ENCODE measurements around the gene RPTOR.

Gene RPTOR

DNA sequence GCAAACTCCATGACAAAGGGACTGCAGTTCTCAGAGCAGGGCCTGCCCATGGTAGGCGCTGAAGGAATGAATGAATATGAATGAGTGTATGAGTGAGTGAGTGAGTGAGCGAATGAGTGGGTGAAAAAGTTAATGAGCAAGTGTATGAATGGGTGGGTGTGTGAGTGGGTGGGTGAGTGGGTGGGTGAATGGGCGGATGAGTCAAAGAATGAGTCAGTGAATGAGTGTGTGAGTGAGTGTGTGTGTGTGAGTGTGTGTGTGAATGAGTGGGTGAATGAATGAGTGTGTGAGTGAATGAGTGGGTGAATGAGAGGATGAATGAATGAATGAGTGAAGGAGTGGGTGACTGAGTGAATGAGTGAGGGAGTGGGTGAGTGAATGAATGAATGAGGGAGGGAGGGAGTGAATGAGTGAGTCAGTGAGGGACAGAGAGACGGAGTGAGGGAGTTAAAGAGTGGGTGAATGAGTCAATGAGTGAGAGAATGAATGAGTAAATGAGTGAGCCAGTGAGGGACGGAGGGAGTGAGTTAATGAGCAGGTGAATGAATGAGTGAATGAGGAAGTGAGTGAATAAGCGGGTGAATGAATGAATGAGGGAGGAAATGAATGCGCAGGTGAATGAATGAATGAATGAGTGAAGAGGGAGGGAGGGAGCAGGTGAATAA lies 435.9 kb downstream of the RPTOR start:
- DNase-seq (ENCODE audit: low spot score): no peak

DNA sequence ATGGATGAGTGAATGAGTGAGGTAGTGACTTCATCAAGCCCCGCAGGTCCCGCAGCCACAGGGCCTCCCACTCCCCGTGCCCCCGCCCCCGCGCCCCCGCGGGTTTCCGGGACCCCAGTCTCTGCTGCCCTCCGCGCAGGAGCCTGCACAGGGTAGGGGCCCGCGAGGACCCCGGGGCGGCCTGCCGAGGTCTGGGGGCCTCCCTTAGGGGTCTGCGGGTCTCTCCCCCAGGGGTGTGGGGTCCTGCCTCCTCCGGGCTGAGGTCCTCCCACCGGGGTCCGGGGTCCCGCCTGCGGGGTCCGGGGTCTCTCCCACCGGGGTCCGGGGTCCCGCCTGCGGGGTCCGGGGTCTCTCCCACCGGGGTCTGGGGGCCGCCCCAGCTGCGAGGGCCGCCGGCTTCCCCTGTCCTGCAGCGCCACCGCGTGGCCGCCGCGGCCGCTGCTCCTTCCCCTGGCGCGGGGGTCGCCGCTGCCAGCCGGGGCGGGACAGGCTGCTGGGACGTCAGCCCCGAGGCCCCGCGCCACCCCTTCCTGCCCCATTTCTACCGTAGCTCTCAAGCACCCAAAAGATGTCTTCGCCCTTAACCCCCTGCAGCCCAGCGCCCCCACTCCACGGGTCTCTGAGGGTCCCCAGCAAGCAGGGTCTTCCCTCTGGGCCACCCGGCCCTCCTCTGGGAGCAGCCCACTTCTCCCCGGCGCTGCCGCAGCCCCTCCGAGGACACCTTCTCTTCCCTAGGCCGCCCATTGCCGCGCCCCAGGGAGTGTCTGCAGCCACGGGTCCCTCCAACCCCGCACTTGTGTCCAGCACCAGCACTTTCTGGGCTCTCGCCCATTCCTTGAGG lies 436.6 kb downstream of the RPTOR start:
- DNase-seq (ENCODE audit: low spot score): no peak

DNA sequence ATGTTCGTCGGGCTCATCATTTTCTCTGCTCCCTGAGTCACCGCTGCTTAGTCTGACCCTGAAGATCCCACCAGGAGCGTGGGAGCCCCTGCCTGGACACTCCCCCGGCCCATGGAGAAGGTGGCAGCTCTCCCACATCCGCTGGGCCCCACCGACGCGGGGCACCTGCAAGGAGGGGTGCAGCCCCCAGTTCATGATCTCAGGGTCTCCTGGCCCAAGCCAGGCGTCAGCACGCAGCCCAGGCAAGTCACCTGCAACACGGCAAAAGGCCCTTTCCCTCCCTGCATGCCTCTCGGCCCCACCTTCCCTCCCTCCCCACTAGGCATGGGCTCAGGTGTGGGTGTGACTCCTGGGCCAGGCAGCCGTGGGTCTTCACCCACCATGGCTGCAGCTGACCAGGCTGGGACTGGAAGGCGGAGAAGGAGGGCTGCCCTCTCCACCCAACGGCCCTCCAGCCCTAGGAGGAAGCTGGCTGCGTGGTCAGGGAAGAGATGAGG lies 437.3 kb downstream of the RPTOR start:
- DNase-seq (ENCODE audit: low spot score): no peak

DNA sequence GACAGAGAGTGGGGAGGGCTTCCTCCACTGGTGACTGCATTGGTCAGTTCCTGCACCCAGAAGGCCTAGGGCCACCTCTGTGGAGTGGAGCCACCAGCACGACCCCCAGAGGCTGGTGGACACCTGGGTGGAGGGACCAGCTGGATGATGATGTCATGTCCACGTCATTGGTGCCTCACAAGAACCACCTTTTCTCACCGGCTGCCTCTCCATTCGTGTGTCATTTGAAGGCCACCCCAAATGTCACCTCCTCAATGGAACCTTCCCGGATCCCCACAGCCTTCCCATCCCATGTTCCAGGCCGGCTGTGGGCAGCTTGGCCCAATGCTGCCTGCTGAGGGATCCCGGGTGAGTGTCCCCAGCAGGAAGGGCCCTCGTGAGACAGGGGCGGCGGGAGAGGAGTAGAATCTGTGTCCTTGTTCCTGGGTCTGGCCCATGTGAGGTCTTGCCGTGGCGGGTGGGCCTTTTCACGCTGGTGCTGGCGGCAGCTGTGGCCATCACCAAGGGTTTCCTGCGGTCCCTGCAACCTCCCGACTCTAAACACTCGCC lies 437.9 kb downstream of the RPTOR start:
- no peak for DNase-seq (ENCODE audit: low spot score)

DNA sequence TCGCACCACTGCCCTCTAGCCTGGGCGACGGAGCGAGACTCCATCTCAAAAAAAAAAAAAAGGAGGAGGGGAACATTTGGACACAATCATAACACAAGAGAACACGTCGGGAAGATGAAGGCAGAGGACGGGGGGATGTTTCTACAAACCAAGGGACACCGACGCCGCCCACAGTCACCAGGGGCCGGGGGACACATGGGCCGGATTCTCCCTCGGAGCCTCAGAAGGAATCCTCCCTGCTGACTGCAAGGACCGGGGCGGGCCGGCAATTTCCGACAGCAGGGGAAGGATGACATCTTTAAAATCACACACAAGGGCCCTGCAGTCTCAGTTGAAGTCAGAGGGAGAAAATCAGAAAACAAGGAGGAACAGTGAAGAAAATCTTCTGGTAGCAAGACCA lies 438.9 kb downstream of the RPTOR start:
- DNase-seq (ENCODE audit: low spot score): no peak

DNA sequence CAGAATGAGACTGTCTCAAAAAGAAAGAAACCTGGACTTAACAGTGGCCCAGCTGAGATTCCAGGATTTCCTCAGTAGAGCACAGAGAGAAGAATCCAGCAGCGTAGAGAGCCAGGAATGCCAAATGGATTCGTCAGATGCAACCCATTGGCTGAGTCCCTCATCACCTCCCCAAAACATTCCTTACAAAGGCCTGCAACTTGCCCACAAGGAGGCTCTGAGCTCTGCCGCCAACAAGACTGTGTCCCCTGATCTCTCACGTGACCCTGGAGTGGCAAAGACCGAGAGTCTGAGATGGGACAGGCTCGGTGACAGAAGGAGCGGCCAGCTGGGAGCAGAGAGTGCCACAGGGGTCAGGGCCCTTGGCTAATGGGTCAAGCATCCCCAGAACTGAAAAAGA lies 440.1 kb downstream of the RPTOR start:
- no peak for DNase-seq (ENCODE audit: low spot score)

DNA sequence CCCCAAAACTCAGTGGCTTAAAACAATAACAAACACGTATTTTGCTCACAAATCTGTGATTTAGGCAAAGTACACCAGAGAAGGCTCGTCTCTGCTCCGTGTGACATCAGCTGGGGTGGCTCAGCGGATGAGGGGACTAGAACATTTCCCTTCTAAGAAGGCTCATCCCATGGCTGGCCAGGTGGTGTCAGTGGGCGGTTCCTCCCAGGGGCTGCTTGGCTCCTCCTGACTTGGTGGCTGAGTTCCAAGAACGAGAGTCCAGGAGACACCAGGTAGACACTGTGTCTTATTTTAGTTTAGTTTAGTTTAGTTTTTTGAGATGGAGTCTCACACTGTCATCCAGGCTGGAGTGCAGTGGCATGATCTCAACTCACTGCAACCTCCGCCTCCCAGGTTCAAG lies 441.4 kb downstream of the RPTOR start:
- DNase-seq (ENCODE audit: low spot score): no peak

DNA sequence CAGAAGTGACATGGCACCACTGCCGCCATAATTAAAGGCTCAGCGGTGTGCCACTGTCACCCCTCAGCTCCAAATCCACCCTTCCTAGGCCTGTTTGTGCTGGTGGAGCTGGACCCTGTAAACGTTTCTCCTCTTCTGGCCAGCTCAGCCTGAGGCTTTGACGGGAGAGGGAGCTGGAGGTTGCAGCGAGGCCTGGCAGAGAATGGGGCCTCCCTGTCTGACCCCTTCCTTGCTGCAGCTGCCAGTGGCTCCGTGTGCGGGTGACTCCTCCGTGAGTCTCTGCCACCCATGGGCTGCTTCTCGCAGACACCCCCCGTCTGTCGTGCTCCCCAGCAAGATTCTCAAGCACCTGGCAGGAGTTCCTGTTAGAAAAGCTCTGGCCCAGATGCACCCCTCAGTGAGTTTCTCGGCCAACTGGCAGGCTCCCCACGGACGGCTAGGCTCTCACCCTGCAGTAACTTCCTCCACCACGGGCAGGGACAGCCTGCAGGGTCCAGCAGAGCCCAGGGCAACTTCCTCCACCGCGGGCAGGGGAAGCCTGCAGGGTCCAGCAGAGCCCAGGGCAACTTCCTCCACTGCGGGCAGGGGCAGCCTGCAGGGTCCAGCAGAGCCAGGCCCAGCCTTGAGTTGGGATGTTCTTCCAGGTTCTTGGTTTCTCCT lies 442.3 kb downstream of the RPTOR start:
- no peak for DNase-seq (ENCODE audit: low spot score)

DNA sequence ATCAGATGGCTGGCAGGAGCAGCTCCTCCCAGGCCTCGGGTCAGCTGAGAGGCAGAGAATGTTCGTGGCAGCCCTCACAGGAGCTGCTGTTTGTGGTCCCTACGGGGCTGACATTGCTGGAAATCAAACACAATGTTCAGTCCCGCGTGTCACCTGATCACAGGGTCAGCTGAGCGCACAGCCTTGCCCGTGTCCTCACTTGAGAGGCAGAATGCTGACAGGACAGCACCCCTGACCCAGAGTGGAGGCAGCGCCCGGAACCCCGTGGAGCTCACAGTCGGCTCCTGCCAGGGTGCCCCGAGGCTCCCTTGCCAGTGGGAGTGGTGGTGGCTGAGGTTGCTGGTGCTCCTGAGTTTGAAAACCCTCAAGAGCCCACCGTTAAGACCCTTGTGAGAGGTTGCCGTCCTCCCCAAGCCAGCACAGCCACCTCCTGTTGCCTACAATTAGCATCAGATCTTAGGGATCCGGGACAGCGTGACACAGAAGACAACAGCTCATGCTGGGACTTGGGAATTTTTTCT lies 443.4 kb downstream of the RPTOR start:
- DNase-seq (ENCODE audit: low spot score): no peak

DNA sequence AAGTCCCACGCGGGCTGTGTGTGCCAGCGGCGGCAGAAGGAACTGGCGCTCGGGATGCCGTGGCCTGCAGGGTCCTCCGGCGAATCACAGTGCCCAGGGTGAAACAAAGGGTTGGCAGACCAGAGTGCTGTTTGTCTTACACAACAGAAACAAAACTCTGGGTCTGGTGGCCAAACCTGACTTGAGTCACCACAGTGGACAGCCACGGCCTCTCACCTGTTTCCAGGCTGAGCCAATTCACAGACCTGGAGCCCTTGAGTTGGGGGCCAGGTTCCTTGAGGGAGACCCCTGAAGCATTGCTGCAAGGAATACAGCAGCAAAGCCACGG lies 444.9 kb downstream of the RPTOR start:
- no peak for DNase-seq (ENCODE audit: low spot score)

DNA sequence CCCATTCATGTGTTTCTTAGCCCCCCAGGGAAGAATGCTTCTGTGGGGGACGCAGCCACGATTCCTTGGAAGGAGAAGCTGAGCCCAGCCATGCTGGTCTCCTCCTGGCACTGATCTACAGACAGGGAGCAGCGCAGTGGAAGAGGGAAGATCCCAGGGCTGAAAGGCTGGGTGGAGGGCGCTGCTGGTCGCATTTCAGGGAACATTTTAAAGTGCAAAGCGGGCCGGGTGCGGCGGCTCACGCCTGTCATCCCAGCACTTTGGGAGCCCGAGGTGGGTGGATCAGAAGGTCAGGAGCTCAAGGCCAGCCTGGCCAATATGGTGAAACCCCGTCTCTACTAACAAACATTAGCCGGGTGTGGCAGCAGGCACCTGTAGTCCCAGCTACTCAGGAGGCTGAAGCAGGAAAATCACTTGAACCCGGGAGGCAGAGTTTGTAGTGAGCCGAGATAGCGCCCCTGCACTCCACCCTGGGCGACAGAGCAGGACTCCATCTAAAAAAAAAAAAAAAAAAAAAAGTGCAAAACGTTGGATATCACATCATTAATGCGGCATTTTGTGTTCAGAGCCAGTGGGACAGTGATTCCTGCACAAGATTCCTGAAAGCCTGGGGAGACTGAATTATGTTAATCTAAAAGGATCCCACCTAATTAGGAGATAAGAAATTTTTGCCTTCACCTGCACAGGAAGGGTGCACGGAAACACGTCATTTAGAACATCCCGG lies 446.4 kb downstream of the RPTOR start:
- DNase-seq (ENCODE audit: low spot score): peak; percentile 15

DNA sequence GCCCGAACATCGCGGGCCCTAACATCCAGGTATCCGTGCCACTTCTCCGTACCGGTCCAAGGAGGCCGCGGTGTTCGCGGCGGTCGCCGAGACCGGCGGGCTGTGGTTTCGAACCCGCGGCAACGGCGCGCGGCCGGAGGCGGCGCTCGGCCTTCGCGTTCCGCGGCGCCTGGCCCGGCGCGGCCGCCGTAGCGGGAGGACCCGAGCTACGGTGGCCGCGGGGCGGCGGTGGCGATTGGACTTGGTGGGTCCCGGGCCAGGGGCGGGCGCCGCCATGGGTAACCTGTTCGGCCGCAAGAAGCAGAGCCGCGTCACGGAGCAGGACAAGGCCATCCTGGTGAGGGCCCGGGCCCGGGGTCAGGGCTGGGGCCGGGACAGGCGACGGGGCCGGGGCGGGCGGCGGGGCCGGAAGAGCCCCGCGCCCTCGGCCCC lies 447.0 kb downstream of the RPTOR start, which contains the start of gene CHMP6:
Gene CHMP6, plus strand, starts transcription at position 197 of the 432 bp plus-strand sequence. Its CDS starts 78 bp downstream, at position 275.
- DNase-seq (ENCODE audit: low spot score): peak; percentile 76

DNA sequence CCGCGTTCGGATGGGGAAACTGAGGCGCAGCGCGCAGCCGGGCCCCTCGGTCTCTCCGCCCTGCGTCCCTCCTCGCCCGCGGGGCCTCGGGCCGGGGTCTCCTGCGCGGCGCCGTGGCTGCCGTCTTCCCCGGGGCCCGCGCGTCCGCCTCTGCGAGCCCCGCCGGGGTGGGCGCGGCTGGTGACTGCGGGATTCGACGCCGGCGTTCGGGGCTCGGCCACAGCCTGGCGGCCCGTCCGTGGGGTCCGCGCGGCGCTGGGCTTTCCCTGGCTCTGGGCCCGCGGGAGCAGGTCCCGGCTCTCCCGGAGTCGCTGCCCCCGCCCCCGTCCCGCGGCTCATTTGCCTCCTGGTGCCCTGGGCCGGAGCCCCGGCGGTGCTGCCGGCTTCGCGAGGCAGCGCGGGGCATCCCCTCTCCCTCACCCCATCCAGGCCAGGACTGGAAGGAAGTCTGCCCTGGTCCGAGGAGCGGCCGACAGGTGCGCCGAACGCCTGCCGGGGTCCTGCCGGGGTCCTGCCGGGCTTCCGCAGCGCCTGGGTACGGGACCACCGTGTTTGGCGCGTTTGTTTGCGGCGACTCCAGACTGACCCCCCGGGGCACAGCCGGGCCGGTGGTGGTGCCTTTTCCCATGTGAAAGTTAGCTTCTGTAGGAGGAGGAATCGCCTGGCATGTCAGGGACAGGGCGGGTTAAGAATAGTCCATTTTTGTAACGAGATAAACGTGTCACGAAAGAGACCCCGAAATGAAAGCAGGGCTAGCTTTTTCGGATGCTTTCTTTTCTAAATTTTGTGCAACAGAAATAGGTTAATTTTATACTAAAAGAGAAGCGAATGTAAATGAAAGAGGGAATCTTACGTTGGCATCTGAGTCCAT lies 447.7 kb downstream of the RPTOR start:
- DNase-seq (ENCODE audit: low spot score): no peak

DNA sequence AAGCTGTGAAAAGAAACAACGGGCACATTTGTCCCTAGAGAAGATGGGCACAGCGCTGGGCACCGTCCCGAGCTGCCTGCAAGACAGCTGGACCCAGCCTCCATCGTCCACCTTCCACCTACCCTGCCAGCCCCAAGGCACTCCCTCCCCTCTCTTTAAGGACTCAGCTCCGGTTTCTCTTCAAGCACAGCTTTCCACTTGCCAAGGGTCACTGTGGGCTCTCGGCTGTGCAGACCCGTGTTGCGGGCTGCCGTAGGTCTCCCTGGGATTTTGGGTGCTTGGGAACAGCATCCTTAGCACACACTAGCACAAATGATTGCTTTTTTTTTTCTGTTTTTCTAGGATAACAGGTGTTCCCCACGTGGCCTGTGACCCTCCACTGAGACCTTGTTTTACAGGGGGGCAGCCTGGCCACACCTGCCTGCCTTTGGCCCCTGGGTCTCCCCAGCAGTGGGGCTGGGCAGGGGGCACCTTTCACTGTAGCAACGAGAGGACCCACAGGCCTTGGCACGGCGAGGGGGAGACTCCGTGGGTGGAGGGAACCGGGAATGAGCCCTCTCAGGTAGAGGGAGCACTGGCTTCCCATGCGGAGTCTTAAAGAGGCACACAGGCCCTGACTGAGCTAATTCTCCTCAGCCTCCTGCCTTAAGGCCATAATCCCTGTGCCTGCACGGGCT lies 448.4 kb downstream of the RPTOR start:
- DNase-seq (ENCODE audit: low spot score): no peak

DNA sequence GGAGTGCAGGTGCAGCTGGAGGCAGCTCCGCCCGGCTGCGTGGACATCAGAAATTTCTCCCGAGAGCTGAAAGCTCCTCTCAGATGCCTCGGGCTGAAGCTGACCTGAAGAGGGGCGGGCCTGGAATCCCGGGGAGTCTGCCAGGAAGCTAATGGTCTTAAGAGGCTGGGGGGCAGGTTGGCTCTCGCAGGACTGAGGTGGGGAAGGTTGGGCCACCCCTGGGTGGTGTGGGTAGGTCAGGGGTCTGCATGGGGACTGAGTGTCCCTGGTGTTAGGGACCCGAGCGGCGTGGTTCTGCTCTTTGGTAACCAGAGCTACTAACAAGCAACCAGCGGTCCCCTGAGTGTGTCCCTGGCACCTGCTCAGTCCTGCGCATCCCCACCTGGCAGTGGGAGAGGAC lies 450.5 kb downstream of the RPTOR start:
- DNase-seq (ENCODE audit: low spot score): no peak

DNA sequence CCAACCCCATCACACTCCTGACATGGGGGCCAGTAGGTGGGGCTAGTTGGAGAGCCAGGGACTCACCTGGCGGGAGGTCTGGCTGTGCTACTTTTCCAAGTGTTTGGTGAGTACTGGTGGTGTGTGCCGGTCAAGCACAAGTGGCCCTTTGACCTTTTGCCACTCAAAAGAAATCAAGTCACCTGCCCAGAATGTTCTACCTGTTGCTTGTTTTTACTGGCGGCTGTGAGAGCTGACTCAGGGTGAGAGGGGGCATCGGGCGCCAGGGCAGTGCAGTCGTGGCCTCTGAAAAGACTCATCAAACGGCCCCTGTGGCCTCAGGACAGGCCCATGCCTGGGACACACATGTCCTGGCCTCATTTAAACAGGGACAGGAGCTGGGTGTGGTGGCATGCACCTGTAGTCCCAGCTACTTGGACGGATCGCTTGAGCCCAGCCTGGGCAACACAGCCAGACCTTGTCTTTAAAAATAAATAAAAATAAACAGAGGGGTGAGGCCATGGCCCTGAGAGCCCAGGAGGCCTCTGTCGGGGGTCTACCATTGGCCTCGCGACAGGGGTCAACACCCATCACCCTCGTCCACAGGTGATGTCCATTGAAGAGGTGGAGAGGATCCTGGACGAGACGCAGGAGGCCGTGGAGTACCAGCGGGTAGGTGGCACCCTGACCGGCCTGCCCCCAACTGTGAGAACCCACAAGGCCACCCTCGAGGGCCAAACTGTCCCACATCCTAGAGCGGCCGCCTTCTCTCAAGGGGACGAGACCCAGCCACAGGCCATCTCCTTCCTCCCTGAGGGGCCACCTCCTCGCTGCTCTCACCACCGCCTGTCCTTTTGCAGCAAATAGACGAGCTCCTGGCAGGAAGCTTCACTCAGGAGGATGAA lies 452.0 kb downstream of the RPTOR start:
- DNase-seq (ENCODE audit: low spot score): no peak

DNA sequence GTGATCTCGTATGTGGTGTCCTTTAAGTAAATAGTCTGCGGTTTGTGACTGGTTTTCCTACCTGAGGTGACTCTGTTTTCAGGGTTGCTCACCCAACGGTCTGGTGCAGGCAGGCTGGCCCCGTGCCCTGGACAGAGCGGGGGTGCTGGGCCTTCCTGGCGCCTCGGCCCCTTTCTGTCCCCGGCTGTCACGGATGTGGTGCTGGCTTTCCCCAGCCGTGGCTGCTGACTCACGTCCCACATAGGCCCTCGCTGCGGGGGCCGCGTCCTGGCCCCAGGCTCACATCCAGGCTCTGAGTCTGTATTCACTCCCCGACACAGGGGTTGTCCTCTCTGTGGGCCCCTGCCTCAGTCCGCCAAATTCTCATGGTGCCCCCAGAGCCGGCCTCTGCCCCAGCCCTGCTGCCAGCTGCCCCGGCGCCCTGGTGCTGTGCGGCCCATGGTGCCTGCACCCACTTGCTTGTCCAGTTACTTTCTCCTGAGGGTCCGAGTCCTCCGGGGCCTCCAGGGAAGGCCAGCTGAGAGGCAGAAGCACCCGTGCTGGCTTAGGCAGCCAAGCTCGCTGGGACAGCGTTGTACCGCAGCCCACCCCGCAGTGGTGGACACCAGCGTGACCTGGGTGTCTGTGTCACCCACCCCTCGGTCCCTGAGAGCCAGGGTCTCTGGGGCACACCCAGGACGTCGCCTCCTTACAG lies 452.9 kb downstream of the RPTOR start:
- DNase-seq (ENCODE audit: low spot score): no peak

DNA sequence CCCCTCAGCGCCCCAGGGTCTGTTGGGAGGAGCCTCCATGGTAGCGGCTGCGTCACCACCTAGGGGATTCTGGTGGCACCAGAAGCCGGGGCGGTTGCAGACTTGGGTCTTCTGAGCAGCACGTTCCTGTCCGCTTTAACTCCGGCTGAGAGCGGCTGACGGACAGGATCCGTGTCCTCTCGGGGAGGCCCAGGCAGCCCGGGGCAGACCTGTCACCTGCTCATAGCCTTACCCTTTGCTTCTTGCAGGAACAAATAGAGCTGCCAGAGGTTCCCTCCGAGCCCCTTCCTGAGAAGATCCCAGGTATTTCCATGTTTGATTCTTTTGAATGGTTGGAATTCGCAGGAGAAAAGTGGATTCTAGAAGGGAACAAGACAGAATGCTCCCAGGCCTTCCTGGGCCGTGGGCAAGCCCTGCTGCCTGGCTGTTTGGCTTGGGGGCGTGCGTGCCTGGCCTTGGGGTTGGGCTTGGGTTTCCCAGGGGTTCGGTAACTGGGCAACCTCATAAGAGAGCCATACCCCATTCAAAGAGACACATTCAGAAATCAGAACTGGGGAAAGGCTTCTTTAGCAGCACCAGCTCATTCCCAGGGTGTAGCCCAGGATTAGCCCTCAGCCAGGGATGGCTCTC lies 453.6 kb downstream of the RPTOR start:
- no peak for DNase-seq (ENCODE audit: low spot score)
